GM19324 (cell line): ENCODE data around the gene DDX47.
"Not testable (repeated sequence)": the region's sequence is repeated elsewhere in the genome, so short reads cannot be mapped to it uniquely, and the experiment has no call there.

Source experiments
- ATAC-seq: cut with Tn5 transposase; IDR thresholded peaks from one replicate; pipeline ENCODE4 v1.9.1; 2021; ENCODE audit warnings: mild to moderate bottlenecking, moderate library complexity; ENCODE audit not compliant: unreplicated experiment, low FRiP score

Gene DDX47

DNA sequence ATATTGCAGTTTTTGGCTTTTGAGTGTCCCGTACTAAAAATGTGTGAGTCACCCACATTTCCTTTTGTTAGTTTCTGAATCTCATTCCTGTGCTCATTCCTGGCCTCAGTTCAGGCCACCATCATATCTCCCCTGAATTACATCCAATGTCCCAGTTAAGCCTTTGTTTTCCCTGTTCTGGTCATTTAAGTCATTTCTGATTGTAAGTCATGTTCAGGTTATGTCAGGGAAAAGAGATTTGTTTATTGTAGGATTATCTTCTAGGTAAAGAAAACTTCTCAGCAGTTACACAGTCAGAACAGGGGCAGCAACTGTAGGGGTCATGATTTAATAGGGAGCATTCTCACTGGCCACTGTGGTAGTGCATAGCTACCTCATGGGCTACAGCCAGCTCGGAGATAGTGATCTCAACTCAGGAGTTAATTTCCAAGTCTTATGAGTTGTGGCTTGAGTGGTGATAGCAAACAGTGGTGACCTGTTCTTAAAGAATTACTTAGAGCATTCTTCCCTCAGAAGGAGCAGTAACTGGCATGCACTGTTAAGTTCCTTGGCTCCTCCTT is 6.7 kb downstream of the DDX47 start:
- ATAC-seq, result no peak

GRCh38 chr12:12820376-12820775 is 7.2 kb downstream of the DDX47 start:
- ATAC-seq, result not testable (repeated sequence)

DNA sequence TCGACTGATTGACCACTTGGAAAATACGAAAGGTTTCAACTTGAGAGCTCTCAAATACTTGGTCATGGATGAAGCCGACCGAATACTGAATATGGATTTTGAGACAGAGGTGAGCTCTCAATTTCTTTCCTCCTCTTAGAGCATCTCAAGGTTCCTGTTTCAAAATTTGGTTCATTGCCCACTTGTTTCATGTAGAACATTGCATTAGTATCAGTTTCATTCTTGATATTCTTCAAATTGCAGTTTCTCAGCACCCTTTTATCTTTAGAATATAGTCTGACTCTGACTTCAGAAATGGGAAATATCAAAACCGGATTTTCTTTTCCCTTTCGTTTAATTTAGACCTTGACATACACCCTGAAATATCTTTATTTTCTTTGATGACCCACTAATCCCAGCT is 8.8 kb downstream of the DDX47 start:
- ATAC-seq, result no peak

GRCh38 chr12:12822886-12823285 is 9.7 kb downstream of the DDX47 start:
- no peak for ATAC-seq

DNA sequence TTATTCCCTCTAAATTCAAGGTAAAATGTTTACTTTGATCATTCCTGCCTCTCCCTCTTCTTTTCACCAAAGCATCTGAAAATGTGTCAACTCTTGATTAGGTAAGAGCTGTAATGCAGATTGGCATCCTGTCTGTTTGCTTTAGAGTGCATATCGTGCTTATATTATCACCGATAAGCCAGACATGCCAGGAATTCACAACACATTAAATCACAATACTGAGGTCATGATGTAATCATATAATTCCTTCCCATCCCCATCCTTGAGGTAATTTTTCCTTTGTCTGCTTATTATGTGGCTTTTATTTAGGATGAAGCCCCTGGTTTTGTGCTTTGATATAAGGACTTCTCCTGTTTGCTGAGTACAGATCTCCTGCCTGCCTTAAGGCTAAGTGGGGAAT is 10.2 kb downstream of the DDX47 start:
- no peak for ATAC-seq

DNA sequence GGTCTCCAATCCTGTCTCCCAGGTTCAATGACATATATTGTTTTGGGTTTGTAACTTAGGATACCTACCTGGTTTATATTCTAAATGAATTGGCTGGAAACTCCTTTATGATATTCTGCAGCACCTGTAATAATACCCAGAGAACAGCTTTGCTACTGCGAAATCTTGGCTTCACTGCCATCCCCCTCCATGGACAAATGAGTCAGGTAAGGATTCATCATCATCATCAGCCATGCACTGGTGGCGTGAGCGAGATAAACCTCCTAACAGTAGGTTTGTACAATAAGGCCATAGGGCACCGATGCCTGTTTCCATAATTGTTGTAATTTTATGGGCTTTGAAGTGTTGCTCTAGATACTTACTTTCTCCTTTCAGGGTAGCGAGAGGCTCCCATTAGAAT is 10.7 kb downstream of the DDX47 start:
- ATAC-seq, result no peak

GRCh38 chr12:12835378-12836146 is 22.4 kb downstream of the DDX47 start:
- no peak for ATAC-seq

GRCh38 chr12:12836571-12836970 is 23.4 kb downstream of the DDX47 start:
- ATAC-seq, result no peak

GRCh38 chr12:12837025-12837812 is 24.1 kb downstream of the DDX47 start:
- peak; percentile 63 for ATAC-seq

DNA sequence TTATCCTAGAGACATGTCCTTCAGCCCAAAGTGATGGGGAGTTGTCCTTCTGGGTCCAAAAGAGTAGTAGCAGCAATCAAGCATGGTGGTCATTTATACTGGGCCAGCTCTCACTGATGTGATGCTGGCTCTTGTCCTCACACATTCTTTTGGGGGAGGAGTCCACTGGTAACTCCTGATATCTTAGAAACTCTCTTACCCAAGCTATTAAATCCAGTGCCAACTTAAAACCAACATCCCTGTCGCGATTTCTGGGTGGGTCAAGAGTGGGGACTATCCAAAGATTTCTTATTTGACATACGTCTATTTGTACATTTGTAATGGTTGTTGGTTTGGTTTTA is 24.6 kb downstream of the DDX47 start:
- no peak for ATAC-seq

- no peak for ATAC-seq
Measured at GRCh38 chr12:12839003-12839395, 25.9 kb downstream of the DDX47 start.

- ATAC-seq, result not testable (repeated sequence)
Measured at GRCh38 chr12:12839439-12839838, 26.3 kb downstream of the DDX47 start.

DNA sequence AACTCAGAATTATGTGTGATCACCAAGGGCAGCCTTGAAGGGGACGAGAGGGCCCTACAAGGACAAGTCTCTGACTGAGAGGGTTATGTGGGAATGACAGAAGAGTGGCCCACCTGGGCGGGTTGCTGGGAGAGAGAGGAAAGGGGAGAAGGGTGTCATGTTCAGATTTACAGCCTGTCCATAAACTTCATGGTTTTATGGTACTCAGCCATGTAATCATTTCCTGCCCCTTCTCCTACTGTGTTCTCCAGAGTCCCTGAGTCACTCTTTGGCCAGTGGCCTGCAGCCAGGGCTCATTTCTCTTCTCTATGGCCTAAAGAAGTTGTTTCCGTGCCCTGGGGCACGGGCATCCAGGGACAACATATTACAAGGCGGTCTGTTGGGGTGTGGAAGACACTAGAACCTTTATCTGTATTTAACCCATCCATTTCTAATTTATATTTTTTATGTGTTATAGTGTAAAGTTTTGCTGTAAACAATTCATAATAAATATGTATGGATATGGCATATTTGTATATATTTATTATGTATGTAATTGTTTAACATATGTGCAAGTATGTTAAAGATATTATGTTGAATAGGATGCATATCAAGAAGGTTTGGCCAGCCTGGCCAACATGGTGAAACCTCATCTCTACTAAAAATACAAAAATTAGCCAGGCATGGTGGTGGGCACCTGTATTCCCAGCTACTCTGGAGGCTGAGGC is 26.9 kb downstream of the DDX47 start:
- no peak for ATAC-seq

GRCh38 chr12:12840580-12840899 is 27.4 kb downstream of the DDX47 start:
- ATAC-seq, result no peak

- not testable (repeated sequence) for ATAC-seq
Measured at GRCh38 chr12:12841428-12841827, 28.3 kb downstream of the DDX47 start.

- no peak for ATAC-seq
Measured at GRCh38 chr12:12845794-12846243, 32.7 kb downstream of the DDX47 start.

DNA sequence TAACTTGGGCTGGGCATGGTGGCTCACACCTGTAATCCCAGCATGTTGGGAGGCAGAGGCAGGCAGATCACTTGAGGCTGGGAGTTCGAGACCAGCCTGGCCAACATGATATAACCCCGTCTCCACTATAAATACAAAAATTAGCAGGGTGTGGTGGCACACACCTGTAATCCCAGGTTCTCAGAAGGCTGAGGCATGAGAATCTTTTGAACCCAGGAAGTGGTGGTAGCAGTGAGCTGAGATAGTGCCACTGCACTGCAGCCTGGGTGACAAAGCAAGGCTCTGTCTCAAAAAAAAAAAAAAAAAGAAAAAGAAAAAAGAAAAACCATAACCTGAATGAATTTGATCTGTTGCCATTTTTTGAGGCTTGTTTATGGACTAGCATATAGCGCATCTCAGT is 33.6 kb downstream of the DDX47 start:
- not testable (repeated sequence) for ATAC-seq

DNA sequence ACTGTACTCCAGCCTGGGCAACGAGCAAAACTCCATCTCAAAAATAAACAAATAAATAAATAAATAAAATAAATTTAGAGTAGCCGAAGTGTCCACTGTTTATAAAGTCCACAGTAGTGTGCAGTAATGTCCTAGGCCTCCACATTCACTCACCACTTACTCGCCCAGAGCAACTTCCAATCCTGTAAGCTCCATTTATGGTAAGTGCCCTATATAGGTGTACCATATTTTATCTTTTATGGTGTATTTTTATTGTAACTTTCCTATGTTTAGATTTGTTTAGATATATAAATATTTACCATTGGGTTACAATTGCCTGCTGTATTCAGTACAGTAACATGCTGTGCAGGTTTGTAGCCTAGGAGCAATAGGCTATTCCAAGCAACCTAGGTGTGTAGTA is 40.3 kb downstream of the DDX47 start:
- no peak for ATAC-seq

DNA sequence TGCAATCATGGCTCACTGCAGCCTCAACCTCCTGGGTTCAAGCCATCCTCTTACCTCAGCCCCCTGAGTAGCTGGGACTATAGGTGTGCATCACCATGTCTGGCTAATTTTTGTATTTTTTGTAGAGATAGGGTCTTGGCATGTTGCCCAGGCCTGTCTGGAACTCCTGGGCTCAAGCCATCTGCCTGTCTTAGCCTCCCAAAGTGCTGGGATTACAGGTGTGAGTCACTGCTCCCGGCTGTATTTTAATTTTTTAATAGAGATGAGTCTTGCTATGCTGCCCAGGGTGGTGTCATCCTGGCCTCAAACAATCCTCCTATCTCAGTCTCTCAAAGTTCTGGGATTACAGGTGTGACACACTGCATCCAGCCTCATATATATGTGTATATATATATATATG is 46.5 kb downstream of the DDX47 start:
- no peak for ATAC-seq

- ATAC-seq, result no peak
Measured at GRCh38 chr12:12864243-12864642, 51.1 kb downstream of the DDX47 start.
